ENCODE data around the gene SEH1L.

SEH1L gene

DNA sequence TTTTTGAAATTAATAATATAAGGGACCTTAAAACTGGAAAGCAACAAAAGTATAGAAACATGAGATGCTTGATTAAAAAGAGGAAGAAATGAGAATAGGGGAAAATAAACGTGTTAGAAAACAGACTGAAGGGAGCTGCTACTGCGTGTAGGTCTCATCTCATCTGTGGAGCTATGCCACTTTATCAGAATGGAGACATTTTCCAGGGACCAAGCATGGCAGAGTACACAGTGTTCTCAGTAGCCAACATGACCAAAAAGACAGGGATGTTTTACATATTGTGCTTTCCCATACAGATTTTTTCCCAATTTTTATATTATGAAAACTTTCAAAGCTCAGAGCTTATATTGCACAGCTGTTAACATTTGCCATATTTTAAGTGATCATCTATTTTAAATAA, 66.4 kb downstream of the SEH1L start:
- no peak overlapping the region for H3K27ac ChIP-seq
- TF ChIP-seq, protein P1, sequence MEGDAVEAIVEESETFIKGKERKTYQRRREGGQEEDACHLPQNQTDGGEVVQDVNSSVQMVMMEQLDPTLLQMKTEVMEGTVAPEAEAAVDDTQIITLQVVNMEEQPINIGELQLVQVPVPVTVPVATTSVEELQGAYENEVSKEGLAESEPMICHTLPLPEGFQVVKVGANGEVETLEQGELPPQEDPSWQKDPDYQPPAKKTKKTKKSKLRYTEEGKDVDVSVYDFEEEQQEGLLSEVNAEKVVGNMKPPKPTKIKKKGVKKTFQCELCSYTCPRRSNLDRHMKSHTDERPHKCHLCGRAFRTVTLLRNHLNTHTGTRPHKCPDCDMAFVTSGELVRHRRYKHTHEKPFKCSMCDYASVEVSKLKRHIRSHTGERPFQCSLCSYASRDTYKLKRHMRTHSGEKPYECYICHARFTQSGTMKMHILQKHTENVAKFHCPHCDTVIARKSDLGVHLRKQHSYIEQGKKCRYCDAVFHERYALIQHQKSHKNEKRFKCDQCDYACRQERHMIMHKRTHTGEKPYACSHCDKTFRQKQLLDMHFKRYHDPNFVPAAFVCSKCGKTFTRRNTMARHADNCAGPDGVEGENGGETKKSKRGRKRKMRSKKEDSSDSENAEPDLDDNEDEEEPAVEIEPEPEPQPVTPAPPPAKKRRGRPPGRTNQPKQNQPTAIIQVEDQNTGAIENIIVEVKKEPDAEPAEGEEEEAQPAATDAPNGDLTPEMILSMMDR (conservative IDR thresholded peaks at IDR 0.05), result no peak

DNA sequence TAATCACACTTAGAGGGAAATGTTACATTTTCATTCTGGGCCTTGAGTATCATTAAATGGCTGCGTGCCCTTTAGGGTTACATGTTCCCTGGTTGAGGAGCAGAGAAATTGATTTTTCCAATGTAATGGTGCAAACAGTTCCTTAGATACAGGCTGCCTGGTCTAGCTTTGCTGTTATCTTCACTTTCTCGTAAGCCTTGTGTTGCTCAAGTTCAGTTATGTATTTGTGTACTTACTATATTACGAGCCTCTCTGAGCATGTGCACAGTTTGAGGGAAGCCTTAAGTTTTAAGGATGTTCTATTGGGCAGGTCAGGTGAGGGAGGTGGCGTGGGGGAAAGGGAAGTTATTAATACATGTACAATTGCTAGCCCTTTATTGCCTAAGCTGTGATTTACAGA, 67.0 kb downstream of the SEH1L start:
- no peak overlapping the region for H3K27ac ChIP-seq
- TF ChIP-seq, protein P1 (conservative IDR thresholded peaks at IDR 0.05), result no peak

DNA sequence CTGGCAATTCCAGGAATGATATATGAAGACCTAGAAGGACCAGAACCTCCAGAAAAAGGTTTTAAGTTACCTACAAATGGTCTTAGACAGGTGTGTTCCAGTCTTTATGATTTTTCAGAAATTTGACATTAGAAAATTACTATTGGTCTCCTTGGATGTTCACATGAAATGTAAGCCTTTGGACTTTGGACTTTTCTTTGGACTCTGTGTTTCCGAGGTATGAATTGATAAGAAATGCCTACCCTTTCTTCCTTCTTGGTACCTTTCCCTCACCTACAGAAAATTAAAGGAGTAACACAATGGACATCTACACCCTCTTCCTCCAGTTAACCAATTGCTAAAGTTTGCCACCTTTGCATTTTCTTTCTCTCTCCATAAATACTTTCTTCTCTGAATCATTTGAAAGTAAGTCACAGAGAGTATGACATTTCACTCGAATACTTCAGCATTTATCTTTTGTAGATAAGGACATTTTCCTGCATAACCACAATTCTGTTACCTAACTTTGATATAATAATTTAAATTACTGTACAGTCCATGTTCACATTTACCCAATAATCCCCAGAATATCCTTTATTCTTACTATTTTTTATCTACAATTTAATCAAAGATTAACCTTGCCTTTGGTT, 69.5 kb downstream of the SEH1L start:
- TF ChIP-seq, protein P1 (conservative IDR thresholded peaks at IDR 0.05), result no peak

DNA sequence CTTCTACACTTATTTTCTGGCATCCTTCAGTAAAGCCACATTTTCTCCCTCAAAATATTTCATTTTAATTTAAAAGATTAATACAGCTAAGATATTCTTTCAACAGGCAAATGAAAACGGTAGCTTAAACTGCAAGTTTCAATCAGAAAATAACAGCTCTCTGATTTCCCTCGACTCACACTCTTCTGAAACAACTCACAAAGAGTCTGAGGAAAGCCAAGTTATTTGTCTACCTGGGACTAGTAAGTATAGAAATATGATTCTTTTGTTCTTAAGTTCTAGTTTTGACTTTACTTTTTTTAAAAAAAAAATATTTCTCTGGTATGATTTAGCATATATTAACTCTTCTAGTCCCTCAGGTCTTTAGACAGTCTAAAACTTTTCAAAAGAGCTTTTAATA, 70.6 kb downstream of the SEH1L start:
- TF ChIP-seq, protein P1 (conservative IDR thresholded peaks at IDR 0.05), result no peak
- no peak overlapping the region for H3K27ac ChIP-seq

More for the DNA sequence above, 69.5 kb downstream of the SEH1L start:
- H3K27ac ChIP-seq, result peak overlapping the region; percentile 24

DNA sequence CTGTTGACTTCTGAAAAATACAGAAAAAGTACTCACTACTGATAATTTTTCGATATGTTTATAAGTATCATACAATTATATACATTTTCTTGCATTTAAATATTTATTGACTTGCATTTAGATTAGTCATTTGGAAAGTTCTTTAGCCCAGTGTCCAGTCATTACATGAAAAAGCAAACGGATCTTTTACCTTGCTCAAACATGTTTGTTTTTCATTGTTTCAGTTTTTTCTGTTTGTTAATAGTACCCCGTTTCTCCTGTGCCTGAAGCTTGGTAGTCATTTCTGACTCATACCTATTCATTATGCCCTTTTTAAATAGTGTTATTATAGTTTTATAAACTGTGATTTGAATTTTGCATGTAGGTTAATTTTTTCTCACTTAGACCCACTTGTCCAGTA, 71.5 kb downstream of the SEH1L start:
- no peak overlapping the region for H3K27ac ChIP-seq
- TF ChIP-seq, protein P1 (conservative IDR thresholded peaks at IDR 0.05), result no peak

DNA sequence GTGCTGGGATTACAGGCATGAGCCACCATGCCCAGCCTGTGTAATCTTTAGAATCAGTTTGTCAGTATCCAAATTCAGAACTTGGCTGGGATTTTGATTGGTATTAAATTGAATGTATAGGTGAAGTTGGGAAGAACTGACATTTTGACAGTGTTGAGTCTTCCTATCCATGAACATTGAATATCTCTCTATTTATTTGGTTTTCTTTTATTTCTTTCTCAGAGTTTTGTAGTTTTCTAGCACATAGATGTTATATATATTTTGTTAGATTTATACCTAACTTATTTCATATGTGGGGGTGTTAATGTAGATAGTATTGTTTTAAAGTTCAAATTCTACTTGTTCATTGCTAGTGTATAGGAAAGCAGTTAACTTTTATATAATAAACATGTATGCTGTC, 74.8 kb downstream of the SEH1L start:
- H3K27ac ChIP-seq, result no peak overlapping the region
- TF ChIP-seq, protein P1 (conservative IDR thresholded peaks at IDR 0.05), result no peak

DNA sequence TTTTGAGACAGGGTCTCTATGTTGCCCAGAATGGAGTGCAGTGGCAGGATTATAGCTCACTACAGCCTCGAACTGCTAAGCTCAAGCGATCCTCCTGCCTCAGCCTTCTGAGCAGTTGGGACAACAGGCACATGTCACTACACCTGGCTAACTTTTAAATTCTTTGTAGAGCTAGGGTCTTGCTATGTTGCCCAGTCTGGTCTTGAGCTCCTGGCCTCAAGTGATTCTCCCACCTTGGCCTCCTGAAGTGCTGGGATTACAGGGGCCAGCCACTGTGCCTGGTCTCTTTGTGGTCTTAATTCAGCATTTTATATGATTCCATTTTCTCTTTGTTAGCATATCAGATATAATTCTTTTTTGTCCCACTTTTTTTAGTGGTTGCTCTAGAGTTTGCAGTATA, 77.4 kb downstream of the SEH1L start:
- H3K27ac ChIP-seq, result peak overlapping the region; percentile 91
- TF ChIP-seq, protein P1 (conservative IDR thresholded peaks at IDR 0.05), result no peak

All from VCaP (cell line).